NCI-H526 treated with DMSO at 0.1 percent for 48 hours (cell line): ENCODE measurements around the gene ARL15.
"Not testable (repeated sequence)": the region's sequence is repeated elsewhere in the genome, so short reads cannot be mapped to it uniquely, and the experiment has no call there.

ENCODE experiments used
- DNase-seq: peaks from one replicate; lab custom pipeline; 2025; lab: John Stamatoyannopoulos, UW

Gene ARL15

DNA sequence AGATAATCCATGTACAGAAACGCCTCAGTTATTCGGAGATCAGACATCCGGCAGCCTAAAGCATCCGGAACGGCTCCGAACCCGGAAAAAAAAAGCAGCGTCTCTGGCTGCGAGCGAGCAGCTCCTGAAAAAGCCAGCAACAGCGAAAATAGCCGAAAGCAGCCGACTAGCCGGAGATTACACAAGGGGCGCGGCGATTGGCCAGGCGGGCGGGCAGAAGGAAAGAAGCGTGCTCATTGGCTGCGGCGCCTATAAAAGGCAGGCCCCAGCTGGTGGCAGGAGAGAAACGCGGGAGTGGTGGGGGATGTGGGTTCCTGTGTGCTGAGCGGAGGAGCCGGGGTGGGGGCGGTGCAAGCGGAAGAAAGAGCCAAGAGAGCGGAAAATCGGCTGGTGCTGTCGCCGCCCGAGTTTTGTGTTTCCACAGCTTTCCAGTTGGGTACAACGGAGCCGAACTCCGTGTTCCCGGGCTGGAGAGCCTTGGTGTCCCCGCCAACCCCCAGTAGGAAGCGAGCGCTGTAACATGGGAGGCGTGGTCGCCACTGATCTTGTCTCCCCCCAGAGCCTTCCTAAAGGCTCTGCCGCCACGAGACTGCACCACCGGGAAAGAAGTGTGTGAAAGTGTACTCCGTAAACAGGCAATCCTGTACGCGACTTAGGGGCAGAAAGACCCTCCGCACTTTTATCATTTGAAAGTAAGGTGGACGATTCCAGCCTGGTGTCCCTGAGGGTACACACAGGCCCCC lies at the start of gene ARL15:
Gene ARL15 (minus strand): TSS at position 141 of the 743 bp plus-strand sequence.
- DNase-seq: peak; percentile 80

DNA sequence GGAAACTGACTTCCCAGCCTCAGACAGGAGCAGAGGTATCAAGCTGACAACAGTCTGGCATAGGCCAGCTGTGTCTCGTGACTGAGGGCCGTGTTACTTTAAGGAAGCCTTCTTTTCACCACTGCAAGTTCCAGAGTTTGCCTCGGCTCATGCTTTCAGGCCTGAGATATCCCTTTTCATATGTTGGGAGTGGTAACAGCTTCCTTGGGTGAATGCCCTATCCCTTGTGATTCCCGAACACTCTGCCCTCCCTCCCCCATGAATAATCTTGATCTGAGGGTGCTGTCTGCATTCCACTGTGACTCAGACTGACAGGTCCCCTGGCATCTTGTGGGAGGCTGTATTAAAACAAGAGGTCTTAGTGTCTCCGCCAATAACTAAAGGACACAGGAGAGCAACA lies 49.7 kb upstream of the ARL15 start:
- DNase-seq: no peak

DNA sequence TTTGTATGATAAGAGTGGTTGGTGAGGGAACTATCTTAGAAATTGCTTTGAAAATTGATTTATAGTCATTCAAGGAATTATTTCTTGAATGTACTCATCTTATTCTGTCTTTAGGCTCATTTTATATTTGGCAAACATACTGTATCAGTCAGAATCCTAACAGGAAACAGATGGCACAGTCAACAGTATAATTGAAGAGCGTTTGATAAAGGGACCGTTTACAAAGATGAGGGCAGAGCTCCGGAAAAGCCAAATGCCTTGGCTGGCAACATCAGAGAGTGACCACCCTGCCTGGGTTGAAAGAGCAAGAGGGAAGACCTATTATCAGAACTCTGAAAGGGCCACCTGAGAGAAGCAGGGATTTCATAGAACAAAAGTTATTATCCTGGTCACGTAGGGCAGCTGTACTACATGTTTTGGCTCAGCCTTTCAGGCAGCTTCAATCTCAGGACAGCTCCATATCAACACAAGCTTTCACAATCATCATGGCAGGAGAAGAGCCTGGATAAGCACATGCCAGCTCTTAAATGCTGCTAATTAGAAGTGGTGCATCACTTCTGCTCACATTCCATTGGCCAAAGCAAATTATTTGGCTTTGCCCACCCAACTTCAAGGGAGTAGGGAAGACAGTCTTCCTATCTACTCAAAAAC lies 47.2 kb upstream of the ARL15 start:
- DNase-seq: no peak

DNA sequence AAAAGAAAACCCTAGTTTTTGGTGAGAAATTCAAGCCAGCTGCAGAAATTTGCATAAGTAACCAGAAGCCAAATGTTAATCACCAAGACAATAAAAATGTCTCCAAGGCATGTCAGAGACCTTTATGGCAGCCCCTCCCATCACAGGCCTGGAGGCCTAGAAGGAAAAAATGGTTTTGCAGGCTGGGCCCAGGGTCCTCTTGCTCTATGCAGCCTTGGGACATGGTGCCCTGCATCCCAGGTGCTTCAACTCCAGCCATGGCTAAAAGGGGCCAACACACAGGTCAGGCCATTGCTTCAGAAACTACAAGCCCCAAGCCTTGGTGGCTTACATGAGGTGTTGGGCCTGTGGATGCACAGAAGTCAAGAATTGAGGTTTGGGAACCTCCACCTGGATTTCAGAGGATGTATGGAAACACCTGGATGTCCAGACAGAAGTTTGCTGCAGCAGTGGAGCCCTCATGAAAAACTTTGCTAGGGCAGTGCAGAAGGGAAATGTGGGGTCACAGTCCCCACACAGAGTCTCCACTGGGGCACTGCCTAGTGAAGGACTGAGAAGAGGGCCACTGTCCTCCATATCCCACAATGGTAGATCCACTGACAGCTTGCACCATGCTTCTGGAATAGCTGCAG lies 43.7 kb upstream of the ARL15 start:
- DNase-seq: not testable (repeated sequence)

DNA sequence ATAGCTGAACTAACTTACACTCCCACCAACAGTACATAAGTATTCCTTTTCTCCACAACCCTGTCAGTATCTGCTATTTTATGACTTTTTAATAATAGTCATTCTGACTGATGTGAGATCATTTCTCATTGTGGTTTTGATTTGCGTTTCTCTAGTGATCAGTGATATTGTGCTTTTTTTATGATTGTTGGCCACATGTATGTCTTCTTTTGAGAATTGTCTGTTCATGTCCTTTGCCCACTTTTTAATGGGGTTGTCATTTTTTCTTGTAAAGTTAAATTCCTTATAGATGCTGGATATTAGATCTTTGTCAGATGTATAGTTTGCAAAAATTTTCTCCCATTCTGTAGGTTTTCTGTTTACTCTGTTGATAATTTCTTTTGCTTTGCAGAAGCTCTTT lies 42.2 kb upstream of the ARL15 start:
- DNase-seq: not testable (repeated sequence)

DNA sequence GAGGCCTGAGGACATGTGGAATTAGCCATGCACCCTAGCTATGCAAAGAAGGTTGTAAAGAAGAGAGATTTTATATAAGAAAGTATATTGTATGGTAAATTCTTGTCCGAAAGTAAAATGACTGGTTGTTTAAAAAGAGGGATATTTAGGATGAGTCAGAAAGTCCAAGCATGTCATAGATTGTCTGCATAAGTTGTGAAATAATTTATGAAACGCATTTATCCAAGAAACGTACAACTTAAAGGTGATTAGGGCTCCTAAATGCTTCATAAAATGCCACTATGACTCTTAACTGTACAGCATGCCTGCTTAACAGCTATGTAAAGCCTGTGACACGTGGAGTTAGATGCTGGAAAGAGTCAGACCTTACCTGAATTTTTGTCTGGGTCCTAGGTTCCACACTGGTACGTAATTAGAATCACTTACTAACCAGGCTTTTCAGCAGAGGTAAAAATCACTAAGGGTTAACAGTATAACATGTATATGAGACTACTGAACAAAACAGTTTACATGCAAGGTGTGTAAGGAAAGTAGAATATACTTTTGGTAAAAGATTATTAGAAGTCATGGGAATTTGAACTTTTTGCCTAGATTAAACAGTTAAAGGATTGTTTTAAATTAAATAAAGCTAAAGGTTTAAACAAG lies 37.0 kb upstream of the ARL15 start:
- DNase-seq: no peak

DNA sequence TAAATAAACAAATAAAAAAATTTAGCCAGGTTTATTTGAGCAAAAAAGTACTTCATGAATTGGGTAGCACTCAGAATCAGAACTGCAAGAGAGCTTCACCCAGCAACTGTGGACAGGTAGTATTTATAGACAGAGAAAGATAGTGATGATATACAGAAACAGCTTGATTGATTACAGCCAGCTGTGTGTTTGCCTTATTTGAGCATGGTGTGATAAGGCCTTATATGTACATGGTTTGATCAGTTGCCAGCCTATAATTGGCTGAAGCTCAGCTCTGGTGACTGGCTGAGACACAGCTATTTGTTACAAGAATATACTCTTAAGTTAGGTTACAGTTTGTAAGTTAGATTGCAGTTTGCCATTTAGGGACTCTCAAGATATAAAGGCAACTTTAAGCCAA lies 34.3 kb upstream of the ARL15 start:
- no peak for DNase-seq

DNA sequence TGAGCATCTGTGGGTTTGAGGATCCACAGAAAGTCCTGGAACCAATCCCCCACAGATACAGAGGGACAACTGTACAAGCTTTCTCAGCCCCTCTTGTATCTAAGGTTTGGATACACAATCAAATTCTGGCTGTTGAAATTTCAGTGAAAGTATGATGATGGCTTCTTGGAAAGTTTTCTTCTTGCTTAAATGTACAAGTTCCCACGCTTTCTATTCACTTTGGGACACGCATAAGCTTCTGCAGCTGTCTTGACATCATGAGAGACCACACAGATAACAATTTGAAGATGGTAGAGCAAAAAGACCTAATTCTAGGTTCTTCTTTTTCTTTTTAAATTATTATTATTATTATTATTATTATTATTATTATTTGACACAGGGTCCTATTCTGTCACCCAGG lies 31.6 kb upstream of the ARL15 start:
- DNase-seq: no peak

DNA sequence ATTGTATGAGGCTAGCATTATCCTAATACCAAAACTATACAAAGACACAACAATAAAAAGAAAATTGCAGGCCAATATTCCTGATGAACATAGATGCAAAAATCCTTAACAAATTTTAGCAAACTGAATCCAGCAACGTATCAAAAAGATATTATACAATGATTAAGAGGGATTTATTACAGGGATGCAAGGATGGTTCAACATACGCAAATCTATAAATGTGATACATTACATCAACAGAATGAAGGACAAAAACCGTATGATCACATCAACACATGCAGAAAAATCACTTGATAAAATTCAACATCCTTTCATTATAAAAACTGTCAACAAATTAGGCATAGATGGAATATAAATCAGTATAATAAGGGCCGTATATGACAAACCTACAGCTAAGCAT lies 27.1 kb upstream of the ARL15 start:
- no peak for DNase-seq

DNA sequence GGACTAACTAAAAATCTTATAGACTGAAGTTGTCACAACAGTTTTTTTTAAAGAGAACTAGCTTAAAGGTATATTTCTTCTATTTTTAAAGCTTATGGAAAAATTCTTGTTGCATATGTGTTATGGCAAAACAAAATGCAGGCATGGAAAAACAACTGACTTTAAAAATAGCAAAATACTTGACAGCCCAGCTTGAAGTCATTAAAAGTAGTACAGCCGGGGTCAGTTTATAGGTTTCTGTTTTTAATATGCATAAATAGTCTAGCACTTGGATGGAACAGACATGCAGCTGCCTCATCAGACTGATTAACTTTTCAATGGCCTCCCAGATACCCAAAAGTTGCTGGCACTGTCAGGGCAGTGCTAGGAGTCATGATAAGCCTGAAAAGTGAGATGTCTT lies 22.3 kb upstream of the ARL15 start:
- no peak for DNase-seq

DNA sequence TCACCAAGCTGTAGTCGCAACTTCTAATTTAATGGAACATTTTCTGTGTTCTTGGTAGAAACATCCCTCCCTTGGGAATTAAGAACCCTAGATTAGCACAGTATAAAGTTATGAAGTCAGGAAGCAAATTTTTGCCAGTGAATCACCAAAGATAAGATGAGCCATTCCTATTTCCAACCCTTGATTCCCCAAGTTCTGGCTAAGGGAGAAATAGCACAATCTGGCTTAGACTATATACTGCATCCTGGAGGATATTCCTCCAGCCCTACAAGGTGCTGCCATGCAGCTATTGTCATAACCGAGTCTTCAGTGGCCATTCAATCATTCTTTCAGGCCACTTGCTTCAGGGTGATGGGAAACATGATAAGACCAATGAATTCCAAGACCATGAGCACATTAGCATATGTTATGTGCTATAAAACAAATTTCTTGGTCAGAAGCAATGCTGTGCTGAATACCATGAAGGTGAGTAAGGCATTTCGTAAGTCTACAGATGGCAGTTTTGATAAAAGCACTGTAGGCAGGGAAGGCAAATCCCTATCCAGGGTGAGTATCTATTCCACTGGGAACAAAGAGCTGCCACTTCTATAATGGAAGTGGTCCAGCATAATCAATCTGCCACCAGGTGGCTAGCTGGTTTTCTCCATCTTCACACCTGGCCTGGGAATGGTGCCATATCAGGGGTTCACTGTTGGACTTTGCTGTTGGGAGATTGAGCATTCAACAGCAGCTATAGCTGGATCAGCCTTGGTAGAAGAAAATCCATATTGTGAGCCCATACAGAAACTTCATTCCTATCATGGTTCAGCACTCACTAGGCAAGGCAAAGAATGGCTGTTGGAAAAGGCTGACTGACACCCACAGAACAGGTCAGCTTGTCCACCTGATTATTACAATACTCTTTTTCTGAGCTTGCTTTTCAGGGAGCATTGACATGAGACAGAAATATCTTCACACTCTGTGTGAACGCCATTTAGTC lies 19.6 kb upstream of the ARL15 start:
- DNase-seq: no peak

DNA sequence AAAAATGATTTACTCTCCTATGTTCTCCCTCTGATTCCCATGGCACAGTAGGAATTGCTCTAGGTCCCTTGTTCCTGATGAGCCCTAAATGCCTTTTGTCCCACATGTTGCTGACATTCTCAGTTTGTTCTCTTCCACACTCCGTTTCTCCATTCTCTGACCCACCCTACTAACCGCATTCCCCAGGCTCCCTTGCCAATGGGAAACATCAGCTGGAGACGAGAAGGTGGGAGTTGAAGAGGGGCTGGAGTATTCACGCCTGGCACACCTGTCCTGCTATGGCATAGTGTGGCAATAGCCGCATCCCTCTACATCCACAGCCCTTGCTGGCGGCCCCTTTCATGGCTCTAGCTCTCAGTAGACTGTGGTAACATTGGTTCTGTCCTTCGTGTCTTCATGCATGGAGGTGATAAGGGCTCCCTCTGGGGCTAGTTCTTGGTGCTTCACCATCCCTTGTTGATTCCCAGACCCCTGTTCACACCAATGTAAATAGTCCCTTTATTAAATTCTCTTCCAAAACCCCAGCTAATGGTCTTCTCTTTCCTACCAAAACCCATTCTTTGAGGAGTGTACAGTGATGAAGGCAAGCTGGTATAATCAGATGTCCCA lies 16.4 kb upstream of the ARL15 start:
- no peak for DNase-seq

DNA sequence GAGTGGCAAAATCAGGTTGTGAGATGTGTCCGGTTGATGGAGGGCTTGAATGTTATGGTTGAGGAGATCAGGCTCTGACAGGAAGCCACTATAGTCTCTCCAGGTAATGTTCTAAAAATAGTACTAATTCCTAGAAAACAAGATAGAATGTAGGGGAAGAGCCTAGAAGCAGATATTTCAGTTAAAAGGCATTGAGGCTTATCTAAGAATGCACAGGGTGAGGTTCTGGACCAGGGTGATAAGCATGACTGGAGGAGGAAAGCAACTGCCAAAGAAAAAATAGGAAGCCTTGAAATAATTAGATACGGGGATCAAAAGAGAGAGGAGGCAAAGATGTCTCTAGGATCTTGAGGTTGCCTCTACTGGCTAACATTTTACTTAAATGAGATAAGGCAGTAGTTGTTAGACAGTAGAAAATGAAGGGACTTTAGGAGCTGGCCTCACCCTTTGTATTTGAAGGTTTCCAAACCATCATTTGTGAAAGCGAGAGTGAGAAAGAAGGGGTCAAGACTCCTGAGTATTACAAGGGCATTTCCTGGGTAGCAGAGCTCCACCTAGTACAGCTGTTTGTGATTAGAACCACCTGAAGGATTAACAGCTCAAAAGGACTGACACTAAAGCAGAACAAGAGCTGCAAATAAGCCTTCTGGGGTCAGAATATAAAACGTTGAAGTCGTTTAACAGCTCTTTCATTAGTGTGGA lies 15.4 kb upstream of the ARL15 start:
- DNase-seq: no peak

DNA sequence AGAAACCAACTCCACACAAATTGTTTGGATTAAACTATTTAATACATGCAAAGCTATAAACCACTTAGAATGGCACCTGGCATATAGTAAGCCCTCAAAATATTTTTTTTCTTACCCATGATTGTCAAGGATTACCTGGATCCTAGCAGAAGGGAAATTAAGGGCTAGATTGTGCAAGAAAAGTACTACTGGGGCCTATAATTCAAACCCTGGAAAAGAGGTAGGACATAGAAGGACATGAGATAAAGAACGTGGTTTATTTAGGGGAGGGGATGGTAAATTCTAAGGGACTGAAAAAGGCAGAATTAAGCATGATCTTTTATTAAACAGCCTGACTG lies 14.9 kb upstream of the ARL15 start:
- no peak for DNase-seq

DNA sequence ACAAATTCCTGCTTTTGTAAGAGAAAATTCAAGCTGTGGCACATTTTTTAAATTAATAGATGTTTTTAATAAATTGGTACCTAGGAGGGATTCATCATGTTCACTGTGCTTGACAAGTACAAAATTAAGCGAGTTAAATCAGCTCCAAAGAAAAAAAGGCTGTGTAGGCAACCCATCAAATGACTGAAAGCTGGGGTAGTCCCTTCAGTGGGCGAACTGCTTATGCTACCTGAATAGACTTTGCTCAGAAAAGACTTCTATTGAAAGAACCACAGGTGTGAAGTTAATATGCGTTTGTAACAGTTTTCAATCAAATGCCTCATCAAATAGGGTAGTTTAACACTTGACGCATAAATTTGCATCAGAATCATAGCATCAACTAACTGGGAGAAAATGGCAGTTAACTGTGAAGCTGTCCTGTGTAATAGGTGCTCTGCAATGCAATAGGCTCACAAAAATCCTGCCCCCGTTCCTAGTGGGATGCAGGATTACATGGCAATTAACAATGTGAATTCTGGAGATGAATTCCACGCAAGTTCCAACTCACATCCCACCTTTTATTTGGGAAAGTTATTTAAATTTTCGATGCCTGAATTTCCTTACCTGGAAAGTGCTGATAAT lies 14.4 kb upstream of the ARL15 start:
- no peak for DNase-seq

DNA sequence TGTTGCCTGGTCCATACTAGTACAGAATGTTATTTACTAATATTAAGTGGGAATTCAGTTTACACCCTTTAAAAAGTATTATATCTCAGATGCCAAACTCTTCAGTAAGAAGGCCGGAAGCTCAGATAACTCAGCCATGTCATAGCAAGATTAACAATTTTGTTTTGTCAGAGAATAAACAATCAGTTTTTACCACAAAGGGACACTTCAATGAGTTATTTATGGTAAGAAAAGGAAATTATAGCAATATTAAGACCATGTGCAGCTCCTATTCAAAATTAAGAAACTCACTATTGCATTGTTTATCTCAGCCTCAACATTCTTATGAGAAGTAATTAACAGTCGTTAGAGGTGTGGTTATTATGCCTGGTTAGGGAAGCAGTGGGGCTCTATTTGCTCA lies 13.1 kb upstream of the ARL15 start:
- DNase-seq: no peak

DNA sequence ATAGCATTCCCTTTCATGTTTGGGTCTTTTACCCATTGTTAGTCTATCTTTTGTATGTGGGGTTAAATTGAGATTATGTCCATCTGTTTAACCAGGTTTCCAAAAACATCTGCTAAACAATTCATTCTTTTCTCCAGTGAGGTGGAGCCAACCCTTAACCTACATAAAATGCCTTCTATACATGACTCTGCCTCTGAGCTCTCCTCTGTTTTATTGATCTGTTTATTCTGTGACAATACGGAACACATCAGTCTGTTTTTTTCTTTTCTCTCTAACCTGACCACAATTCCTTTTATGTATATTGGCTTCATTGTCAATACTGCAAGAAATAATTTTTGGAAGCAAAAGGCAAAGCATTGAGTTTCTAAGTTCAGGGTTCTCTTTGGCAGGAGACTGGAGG lies 9.9 kb upstream of the ARL15 start:
- DNase-seq: no peak

DNA sequence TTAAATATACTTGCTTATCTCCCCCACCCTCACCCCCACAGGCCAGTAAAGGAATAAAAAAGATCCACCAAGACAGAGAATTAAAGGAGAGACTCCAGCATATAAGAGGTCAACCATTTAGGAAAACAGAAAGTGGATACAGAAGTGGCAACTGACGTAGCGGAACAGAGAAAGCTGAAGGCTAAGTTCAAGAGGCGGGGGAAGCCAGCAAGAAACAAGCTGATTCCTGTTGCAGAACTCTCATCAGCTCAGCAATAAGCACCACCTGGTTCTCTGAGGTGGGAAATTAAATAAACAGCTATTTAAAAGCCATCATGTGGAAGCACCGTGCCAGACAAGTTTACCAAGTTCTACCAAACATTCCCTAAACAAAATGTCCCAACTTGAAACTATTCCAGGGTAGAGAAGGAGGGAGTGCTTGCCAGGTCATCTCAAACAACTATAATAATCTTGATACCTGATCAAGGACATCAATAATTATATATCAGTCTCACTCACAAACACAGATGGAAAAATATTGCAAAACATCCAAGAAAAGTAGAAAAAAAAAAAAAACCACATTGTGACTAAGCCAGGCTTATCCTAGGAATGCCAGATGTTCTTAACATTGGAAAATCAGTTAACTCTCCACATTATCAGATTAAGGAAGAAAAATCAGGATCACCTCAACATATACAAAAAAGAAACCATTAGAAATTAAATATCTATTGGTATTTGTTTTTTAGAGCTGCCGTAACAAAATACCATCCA lies 7.3 kb upstream of the ARL15 start:
- DNase-seq: no peak

DNA sequence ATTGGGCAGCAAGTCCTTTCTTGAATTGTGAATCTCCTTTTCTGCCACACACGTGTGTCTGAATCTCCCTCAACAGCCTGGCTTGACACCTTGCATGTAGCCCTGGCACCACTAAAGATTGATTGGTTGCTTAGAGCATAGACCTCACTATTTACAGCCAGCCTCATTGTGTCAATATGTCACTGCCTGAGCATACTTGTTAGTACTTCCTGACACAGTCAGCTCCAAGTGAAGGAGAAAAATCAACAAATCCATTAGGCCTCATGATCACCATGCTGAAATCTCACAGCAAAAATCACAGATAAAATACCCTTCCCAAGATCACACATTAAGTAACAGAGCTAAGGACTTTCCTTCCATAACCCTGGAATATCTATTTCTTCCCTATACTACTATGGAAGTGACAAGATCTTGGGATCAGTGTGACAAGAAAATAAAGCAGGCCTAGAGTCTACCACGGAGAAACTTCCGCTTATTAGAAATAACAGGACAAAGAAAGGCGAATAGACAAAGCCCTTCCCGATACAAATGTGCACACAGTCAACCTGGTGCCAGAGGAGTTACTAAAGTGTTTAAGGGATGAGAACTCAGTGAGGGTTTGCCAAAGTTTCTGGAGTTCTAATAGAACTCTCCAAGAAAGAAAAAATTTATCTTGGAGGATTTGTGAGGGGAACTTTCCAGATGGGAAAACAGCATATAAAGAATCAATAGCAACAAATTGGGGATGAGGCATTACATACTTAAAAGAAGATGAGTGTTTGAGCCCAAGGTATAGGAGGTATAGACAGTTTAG lies 5.6 kb upstream of the ARL15 start:
- DNase-seq: no peak
